ENCODE data around the gene SH3PXD2A.
"Not testable (repeated sequence)": the region's sequence is repeated elsewhere in the genome, so short reads cannot be mapped to it uniquely, and the experiment has no call there.

SH3PXD2A gene

DNA sequence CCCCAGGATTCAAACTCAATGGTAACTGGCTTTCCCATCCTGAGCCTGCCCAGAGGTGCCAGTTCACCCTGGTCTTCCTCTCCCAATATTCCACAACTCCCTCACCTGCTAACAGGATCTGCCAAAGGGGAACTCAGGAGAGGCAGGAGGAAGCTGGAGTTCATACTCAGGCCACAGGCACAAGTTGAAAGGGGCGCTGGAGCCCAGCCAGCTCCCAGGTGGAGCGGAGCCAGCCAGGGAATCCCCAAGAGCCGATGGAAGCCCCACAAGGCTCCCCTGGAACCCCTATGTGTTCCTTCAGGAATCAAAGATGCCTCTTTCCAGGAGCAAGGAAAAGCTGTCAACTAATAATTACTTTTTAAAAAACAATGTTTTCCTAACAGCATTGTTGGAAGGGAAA is 63.5 kb downstream of the SH3PXD2A start:
- no peak for DNase-seq (ENCODE audit: low read depth in 2 of 2)

DNA sequence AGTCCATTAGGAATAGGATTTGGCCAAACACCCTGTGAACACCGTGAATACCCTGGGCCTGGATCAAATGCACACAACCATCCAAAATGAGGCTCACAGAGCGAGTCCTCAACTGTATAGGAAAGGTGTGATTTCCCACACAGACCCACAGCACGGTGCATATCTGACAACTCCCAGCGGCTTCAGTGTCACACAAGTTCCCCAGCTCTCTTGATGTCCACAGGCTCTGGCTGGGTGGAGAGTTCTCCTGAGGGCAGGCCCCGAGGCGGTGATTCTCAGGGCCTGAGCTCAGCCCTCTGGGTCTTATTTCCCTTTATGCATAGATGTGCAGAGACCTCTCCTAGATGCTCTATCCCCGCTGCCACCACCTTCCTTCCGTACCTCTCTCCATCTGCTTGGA is 64.1 kb downstream of the SH3PXD2A start:
- DNase-seq (ENCODE audit: low read depth in 2 of 2) = no peak

DNA sequence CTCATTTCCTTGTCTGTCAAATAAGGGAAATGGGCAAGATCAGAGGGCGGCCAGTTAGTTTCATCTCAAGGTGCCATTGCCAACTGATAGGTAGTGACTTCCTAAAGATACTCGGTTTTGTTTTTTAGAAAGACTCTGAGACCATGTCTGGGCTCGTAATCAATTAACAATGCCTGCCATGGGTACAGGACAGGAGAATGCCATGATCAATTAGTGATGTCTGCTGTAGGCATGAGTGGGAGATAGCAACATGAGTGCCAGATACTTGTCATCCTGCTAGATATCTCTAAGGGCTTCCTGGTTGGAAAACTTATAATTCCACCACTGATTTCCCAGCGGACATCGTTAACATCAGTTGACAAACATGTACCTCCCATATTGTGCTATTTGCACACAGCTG is 64.8 kb downstream of the SH3PXD2A start:
- no peak for DNase-seq (ENCODE audit: low read depth in 2 of 2)

DNA sequence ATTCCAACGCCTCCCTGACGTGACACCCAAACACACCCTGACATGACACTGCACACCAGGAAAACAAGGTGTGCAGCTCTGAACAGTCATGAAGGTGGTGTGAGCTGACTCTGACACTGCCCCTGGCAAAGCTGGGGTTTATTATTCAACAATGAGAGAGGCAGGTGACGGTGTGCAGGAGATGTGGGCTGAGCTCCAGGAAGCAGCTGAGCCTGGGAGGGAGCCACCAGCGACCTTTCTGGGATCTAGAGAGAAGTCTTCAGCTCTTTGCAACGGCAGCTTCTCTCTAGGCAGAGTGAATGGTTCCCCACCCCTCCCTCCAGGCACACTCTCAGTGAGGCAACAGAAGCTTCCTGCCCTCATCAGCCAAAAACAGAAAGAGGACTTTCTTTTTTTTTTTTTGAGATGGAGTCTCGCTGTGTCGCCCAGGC is 65.6 kb downstream of the SH3PXD2A start:
- no peak for DNase-seq (ENCODE audit: low read depth in 2 of 2)

DNA sequence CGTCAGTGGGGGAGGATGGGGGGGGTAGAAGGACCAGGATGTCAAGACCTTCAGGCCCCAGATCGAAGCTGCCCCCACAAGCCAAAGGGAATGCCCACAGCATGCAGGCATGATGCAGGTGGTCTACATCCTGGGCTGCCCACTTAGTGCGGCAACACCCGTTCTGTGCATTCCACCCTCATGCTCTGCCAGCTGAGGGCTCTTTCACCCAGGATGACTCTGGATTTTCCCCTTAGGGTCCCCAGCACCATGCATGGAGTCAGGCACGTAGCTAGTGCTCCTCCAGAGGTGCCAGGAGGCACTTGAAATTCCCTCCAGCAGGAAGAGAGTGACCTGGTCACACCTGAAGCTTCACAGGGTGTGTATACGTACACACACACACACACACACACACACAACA is 66.2 kb downstream of the SH3PXD2A start:
- no peak for DNase-seq (ENCODE audit: low read depth in 2 of 2)

DNA sequence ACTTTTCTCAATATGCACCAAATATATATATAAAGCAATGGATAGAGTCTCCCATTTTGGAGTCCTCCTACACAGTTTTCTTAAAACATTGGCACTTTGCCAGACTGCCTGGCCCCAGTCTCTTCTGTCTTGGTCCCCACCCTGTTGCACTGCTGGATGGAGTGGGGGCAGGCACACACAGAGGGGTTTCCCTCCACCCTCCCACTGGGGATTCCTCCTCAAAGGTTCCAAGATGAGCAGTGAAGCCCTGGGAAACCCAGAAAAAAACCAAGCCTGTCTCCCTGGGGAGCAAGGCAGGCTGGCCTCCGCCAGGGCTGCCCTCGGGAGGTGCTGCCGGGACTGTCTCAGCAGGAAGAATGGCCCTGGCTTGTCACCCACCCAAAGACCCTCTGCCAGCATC is 68.0 kb downstream of the SH3PXD2A start:
- DNase-seq (ENCODE audit: low read depth in 2 of 2) = no peak

DNA sequence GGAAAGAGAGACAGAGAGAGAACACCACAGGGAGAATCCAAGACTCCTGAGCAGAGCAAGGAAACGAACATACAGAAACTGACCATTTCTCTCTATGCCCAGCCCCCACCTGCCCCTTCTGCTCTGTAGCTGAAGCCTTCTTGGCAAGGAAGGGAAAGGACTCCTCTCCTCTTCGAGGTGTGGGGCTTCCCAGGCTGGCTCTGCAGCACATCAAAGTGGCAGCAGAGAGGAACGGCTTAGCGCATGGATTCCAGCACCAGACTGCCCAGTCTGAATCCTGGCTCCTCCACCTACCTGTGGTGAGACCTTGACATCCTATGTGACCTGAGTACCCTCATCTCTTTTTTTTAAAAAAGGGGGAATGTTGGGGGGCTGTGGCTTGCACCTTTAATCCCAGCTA is 69.4 kb downstream of the SH3PXD2A start:
- no peak for DNase-seq (ENCODE audit: low read depth in 2 of 2)

DNA sequence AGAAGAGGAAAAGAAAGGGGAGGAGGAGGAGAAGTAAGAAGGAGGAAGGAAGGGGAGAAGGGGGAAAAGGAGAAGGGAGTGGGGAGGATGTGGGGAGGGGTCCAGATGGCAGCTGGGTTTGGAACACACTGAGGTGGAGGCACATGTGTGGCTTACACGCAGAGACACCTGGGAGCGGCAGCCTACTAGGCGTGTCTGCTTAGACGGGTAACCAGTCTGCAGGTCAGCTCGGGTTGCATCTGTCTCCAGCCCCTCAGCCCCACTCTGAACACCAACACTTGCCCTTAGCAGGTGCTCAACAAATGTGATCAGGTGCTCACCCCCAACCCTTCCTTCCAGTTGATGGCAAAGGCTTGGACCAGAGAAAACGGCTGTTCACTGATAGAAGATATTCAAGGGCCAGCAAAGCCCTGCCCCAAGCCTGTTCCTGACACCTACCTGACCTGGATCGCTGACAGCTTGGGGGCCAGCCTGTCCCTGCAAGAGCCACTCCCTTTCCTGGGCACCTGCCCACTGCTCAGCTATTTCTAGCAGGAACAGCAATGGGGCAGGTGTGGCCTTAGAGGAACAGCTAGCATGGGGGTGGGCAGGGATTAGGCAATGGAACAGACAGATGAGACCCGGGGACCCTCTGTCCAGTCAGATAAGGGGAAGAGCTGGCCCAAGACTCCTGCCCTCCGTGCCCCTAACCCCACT is 70.5 kb downstream of the SH3PXD2A start:
- DNase-seq (ENCODE audit: low read depth in 2 of 2) = no peak

DNA sequence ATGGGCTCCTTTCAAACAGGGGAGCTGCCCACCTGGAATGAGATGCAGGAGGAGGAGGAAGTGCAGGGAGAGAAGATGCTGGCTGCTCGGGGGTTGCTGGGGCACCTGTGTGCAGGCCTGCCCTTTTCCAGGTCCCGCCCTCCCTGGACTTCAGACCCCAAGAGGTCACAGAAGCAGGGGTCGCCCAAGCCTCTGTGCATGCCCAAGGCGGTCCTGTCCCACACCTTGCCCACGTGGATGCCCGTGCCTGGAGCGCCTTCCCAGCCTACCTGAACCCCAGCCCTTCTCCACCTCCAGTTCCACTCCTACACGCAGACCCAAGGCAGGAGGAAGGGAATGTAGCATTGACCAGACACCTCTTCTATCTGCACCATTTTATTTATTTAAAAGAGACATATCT is 71.3 kb downstream of the SH3PXD2A start:
- DNase-seq (ENCODE audit: low read depth in 2 of 2) = no peak

DNA sequence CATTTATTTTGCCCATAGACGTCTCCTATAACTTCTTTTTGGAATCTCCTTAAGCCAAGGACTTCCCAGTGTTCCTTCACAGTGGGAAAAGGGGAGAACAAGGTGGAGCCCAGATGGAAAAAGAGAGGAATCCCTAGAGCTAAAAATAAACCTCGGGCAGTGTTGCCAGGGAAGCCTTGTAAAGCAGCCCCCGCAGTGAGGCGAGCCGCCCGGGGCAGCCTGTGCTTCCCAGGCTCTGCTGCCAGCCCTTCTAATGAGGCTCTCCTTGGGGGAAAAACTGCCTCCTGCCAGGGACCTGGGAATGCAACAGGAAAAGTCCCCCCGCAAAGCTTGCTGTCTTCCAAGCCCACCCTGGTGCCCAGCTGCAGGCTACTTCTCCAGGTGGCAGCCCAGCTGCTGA is 71.7 kb downstream of the SH3PXD2A start:
- no peak for DNase-seq (ENCODE audit: low read depth in 2 of 2)

DNA sequence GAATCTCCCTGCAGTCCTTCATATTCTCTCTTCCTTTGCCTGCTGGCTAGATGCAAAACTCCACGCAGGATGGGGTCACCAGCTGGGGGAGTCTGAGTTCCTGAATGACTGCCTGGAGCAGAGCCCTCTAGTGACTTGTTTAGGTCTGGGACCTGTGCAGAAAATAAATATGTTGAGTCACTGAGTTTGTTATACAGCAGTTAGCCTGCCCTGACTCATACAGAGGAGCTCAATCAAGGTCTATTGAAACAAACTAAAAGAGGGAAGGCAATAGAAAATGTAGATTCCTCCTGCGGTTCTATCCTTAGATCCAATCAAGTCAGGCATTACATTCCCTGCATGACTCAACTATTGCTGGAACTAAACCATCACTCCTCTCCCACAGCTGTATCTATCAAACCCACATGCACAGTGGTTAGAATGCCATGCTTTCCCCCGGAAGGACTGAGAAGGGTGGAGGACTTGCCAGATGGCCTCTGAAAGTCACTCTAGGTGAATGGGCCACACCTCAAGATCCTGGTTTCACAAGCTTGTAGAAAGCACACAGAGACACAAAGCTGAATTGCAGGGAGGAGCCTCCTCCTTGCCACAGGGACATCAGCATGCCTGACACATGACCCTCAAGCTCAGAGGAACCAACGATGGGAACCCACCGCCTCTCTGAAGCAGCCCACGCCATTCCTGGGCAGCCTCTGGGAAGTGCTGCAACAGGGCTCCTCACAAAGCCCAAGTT is 73.9 kb downstream of the SH3PXD2A start:
- DNase-seq (ENCODE audit: low read depth in 2 of 2) = peak; percentile 87 to 89

DNA sequence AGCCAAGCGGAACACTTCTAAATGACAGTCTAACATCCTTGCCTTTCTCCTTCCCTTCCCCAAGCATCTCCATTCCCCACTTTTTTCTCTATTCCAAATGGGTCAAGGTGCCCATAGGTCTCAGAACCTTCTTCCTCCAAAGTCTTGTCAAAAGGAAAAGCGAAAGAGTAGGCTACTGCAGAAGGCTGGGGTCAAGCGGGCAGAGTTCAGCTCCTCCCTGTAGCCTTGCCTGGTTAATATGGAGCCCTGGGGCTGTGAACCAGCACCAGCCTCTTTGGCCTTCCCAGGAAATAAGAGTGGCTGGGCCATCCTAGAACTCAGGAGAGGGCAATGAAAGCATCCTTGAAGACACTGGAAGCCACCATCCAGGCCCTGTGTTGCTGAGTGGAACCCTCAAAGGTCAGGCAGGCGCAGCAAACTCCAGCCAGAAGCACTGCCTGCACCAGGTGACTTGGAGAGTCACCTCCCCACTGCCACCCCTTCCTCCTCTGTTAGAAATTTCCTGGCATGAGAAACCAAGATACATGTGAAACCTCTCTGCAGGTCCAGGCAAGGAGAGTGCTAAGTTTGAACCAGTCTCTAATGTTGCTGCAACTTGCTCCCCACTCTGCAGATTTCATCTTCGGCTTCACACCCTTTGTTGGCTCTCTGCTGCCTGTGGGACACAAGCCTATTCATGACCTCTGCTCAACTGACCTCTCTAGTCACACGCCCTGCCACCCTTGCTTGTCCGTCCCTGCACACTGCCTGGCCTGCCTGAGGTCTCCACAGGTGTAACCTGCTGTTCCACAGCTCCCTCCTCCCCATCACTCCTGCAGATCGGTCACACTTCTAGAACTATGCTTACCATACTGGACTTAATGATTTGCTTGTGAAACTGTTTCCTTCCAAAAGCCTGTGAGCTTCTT is 74.9 kb downstream of the SH3PXD2A start:
- DNase-seq (ENCODE audit: low read depth in 2 of 2) = no peak

DNA sequence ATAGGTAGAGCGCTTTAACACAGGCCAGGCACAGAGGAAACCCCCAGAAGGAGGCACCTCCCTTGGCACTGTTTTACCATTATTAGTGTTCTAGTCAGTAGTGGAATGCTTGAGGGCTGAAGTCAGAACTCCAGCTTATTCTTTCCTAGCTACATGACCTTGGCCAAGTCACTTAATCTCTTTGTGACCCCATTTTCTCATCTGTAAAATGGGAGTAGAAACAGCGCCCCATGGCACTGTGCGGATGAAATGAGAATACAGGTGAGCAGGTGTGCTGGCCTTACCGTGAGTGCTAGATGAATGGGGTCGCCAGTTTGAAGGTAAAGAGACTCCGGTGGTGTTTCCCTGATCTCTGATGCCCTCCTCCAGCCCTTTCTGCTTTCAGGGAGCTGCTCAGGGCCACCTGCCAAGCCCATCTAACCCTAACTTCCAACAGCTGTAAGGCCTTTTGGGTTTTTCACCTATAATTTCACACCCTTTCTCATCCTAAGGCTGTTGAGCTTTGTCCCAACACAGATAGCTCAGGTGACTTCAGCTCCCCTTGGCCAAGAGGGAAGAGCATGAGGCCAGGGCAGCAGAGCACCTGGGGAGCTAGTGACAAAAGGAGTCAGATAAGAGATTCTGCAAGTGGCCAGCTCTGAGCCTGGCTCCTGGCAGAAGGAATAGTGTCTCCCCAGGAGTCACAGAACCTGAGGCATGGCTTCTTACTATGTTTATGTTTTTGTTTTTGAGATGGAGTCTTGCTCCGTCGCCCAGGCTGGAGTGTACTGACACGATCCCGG is 76.8 kb downstream of the SH3PXD2A start:
- DNase-seq (ENCODE audit: low read depth in 2 of 2) = no peak

DNA sequence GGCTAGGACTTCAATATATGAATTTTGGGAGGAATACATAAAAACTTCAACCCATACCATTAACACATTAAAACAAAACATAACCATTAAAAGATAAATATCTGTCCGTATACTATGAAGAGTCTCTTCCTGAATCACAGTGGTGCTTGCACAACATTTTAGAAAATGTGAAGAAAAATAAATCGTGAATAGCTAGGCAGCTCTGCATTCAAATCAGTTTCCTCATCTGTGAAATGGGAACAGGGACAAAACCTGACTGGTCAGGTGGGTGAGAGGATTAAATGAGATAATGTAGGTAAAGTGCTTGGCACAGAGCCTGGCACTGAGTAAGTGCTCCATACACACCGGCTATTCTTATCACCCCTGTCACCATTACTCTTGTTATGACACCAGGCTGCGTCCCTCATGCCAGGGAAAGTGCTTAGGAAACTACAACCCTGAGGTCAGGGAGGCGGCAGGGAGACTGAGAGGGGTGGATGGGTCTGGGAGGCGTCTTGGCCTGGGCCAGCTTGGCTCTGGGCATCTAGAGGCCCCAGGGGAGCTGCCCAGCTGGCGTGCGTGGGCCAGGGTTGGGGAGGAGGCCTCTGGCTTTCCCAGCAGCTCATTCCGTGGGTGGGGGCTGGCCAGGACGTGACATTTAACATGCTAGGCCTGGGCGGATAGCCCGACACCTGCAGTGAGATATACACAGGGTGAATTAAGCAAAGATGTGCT is 78.3 kb downstream of the SH3PXD2A start:
- no peak for DNase-seq (ENCODE audit: low read depth in 2 of 2)

DNA sequence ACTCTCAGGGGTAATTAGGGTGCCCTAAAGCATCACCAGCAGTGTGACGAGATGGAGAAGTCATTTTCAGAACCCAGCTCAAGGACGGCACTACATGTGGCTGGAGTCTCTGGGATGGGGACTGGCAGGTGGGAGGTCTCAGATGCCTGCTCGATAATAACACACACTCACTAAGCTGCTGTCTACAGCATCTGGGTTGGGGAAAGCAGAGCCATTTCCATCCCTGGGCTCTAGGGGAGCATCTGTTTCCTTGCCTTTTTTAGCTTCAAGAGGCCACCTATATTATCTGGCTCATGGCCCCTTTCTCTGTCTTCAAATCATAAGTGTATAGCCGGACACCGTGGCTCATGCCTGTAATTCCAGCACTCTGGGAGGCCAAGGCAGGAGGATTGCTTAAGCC is 79.6 kb downstream of the SH3PXD2A start:
- no peak for DNase-seq (ENCODE audit: low read depth in 2 of 2)

DNA sequence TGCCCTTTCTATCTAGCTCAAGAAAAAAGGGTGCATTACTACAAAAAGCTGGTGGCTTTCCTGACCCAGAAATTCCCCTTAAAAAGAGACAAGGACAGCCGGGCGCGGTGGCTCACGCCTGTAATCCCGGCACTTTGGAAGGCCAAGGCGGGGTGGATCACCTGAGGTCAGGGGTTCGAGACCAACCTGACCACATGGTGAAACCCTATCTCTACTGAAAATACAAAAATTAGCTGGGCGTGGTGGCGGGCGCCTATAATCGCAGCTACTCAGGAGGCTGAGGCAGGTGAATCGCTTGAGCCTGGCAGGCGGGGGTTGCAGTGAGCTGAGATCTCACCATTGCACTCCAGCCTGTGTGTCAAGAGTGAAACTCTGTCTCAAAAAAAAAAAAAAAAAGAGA is 82.5 kb downstream of the SH3PXD2A start:
- DNase-seq (ENCODE audit: low read depth in 2 of 2) = not testable (repeated sequence)

DNA sequence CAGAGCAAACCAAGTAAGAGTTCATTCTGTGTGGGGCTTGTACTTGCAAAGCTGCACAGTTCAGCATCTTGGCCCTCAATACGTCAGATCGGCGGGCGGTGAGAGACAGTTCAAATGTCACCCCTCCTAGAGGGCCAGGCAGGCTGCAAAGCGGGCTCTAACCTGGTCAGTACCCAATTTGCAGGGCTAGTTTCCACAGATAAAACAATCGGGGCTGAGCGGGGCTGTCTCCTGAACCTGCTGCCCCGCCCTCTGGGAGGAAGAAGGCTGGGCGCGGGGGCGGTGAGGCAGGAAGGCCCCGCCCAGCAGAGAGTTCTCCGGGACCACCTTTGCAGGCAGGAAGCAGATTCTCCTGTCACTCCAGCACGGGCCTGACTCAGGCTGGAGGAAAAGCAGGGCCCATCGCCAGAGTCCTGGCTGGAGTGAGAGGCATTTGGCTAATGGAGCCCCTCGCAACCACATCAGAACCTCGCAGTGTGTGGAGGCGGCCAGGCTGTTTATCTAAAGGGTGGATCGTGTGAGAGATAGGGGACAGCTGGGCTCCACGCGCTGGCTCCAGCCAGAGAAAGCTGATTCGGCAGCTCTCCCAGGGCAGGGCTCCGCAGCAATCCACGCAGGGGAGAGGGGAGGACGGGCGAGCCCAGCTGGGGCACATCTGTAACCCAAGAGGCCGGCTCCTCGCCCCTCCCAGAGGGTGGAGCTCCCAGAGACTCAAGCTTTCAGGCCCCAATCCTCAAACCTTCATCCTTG is 83.1 kb downstream of the SH3PXD2A start:
- DNase-seq (ENCODE audit: low read depth in 2 of 2) = peak; percentile 74 to 75

DNA sequence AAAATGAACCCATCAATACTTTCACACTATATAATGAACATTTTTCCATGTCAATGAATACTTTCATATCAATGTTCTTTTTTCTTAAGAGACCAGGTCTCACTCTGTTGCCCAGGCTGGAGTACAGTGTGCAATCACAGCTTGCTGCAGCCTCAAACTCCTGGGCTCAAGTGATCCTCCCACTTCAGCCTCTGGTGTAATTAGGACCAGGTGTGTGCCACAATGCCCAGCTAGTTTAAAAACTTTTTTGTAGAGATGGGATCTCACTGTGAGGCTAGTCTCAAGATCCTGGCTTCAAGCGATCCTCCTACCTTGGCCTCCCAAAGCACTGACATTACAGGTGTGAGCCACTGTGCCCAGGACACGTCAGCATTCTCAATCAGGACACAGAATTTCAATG is 85.2 kb downstream of the SH3PXD2A start:
- DNase-seq (ENCODE audit: low read depth in 2 of 2) = no peak

DNA sequence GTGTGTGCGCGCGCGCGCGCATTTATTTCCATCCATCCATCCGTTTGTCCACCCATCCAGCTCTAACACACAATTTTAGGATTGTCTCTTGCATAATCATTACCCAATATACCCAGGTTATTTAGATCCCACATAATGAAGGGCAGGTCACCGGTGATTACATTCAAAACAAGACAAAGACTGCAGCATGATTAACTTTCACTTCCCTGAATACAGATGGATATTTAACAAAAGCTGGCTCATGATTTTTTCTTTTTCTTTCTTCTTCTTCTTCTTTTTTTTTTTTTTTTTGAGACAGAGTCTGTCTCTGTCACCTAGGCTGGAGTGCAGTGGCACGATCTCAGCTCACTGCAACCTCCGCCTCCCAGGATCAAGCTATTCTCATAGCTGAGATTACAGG is 86.2 kb downstream of the SH3PXD2A start:
- DNase-seq (ENCODE audit: low read depth in 2 of 2) = no peak

DNA sequence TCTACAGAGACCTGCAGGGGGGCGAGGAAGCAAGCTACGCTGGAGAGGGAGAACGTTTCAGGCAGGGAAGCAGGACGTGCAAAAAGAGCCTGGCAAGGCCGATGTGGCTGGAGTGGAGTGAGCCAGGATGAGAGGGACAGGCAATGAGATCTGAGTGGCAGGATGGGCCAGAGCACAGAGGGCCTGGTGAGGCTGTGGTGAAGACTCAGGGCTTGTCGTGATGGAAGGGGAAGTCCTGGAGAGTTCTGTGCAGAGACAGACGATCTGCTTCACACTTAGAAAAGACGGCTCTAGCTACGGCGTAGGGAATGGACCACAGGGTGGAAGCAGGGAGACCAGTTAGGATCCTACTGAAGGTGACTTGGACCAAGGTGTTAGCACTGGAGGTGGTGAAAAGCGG is 87.0 kb downstream of the SH3PXD2A start:
- DNase-seq (ENCODE audit: low read depth in 2 of 2) = no peak

Data from fibroblast of skin of left quadriceps (primary cell).